ENCODE data around the gene SGPP1. TPM values are rescaled to one million over a fixed set of nuclear protein-coding genes. Genes with fewer than 3 reads are reported as not detected.

SGPP1 gene
- total RNA-seq, 2 donors from 2014 or later: 23.1 to 24.4 TPM

GRCh38 chr14:63715360-63715759 lies 12.5 kb downstream of the SGPP1 start:
- WGBS, 2 donors: 93 to 95% methylated on average over 2 of the region's 2 CpGs
- Histone ChIP-seq H3K27me3 (no peaks in the 10 kb centered on the region), H3K9me3 (peaks cover 0 to 12% (median 0%) of the 10 kb centered on the region in 3 donors), H3K4me3 (no peak overlapping the region), H3K27ac (no peak overlapping the region), H3K36me3 (replicated peaks in 1 of 2; ENCODE audit: insufficient read depth in 1 of 2, low read depth in 2 of 2) (no peaks in the 10 kb centered on the region), H3K4me1 (no peaks in the 10 kb centered on the region)
- intact Hi-C loops (cut with DNase I): no loop called here
- TF ChIP-seq CTCF (IDR thresholded peaks at IDR 0.05) (no peak), POLR2A (IDR thresholded peaks at IDR 0.05) (no peak)
- DNase-seq (no peak), ATAC-seq (no peak)

DNA sequence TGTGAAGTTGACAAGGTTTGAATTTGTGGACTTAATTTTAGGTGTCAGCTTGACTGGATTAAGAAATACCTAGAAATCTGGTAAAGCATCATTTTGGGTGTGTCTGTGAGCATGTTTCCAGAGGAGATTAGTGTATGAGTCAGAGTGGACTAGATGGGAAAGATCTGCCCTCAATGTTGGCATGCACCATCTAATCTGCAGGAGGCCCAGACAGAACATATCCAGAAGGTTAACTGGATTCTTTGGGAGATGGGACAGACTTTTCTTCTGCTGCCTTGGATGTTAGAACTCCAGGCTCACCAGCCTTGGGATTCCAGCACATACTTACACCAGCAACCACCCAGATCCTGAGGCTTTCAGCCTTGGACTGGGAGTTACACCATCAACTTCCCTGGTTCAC lies 14.1 kb downstream of the SGPP1 start:
- TF ChIP-seq CTCF (IDR thresholded peaks at IDR 0.05): no peak
- no peak for TF ChIP-seq POLR2A (IDR thresholded peaks at IDR 0.05)
- Histone ChIP-seq H3K36me3 (replicated peaks in 1 of 2; ENCODE audit: insufficient read depth in 1 of 2, low read depth in 2 of 2) (no peaks in the 10 kb centered on the region), H3K27ac (no peak overlapping the region), H3K27me3 (no peaks in the 10 kb centered on the region), H3K4me1 (no peaks in the 10 kb centered on the region), H3K9me3 (peaks cover 0 to 12% (median 0%) of the 10 kb centered on the region in 3 donors), H3K4me3 (no peak overlapping the region)
- ATAC-seq: no peak
- intact Hi-C loops (cut with DNase I): no loop called here
- no peak for DNase-seq

DNA sequence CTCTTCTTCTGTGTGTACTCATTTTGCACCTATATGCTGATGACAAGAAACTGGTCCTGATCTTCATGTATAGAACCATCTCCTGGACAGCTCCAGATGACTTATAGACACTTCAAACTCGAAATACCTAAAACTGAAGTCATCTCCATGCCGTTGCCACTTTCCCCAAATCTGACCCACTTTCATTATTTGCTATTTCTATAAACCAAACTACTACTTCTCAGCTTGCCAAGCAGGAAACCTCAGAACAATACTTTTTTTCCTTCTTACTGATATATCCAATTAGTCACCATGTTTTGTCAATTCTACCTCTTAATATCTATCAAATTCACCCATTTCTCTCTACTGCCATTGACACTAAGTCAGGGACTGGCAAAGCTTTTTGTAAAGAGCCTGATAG lies 14.8 kb downstream of the SGPP1 start:
- Histone ChIP-seq H3K9me3 (peaks cover 0 to 11% (median 0%) of the 10 kb centered on the region in 3 donors), H3K27ac (no peak overlapping the region), H3K27me3 (no peaks in the 10 kb centered on the region), H3K4me3 (no peak overlapping the region), H3K36me3 (replicated peaks in 1 of 2; ENCODE audit: insufficient read depth in 1 of 2, low read depth in 2 of 2) (no peaks in the 10 kb centered on the region), H3K4me1 (no peaks in the 10 kb centered on the region)
- WGBS, 2 donors: 78 to 89% methylated on average over 2 of the region's 2 CpGs
- no peak for TF ChIP-seq POLR2A (IDR thresholded peaks at IDR 0.05)
- TF ChIP-seq CTCF (IDR thresholded peaks at IDR 0.05): no peak
- ATAC-seq (no peak), DNase-seq (no peak)
- intact Hi-C loops (cut with DNase I): no loop called here

DNA sequence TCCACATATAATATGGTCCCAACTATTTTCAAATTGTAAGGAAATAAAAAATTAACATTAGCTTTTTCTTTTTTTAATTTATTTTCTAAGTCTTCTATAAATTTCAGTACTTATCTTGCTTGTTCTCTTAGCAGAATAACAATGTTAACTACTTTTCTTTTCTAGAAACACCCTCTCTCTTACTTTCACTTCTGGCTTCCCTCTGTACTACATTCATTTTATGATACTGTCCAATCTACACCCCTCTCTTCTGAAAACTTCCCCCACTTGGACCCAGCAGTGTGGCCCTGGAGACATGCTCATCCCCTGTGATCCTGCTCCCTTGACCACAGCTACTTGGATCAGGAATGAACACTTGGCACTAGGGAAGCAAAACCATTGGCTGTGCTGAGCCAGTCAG lies 15.7 kb downstream of the SGPP1 start:
- H3K36me3 ChIP-seq (replicated peaks in 1 of 2; ENCODE audit: insufficient read depth in 1 of 2, low read depth in 2 of 2): no peaks in the 10 kb centered on the region
- intact Hi-C loops (cut with DNase I): no loop called here
- TF ChIP-seq POLR2A (IDR thresholded peaks at IDR 0.05) (no peak), CTCF (IDR thresholded peaks at IDR 0.05) (no peak)

GRCh38 chr14:63710497-63710896 lies 17.4 kb downstream of the SGPP1 start:
- ATAC-seq (no peak), DNase-seq (no peak)
- no peak overlapping the region for H3K27ac ChIP-seq
- TF ChIP-seq CTCF (IDR thresholded peaks at IDR 0.05) (no peak), POLR2A (IDR thresholded peaks at IDR 0.05) (no peak)
- no peaks in the 10 kb centered on the region for H3K4me1 ChIP-seq
- intact Hi-C loops (cut with DNase I): no loop called here
- H3K36me3 ChIP-seq (replicated peaks in 1 of 2; ENCODE audit: insufficient read depth in 1 of 2, low read depth in 2 of 2): no peaks in the 10 kb centered on the region
- 91 to 94% methylated on average over 4 of the region's 4 CpGs for WGBS, 2 donors
- no peak overlapping the region for H3K4me3 ChIP-seq
- H3K9me3 ChIP-seq: no peaks in the 10 kb centered on the region
- no peaks in the 10 kb centered on the region for H3K27me3 ChIP-seq

More for the DNA sequence above, 15.7 kb downstream of the SGPP1 start:
- DNase-seq: no peak
- Histone ChIP-seq H3K4me1 (no peaks in the 10 kb centered on the region), H3K27me3 (no peaks in the 10 kb centered on the region), H3K27ac (no peak overlapping the region), H3K4me3 (no peak overlapping the region), H3K9me3 (peaks cover 0 to 4% (median 0%) of the 10 kb centered on the region in 3 donors)
- ATAC-seq: no peak
